Ectodermal cell (in vitro differentiated cells): ENCODE measurements around the gene CUX1.
A peak's percentile ranks its signal among the peaks of the same experiment; 100 is the strongest.

ENCODE experiments used
- H3K27ac ChIP-seq: 2 replicates; pipeline ENCODE4 v1.7.0; 2013; ENCODE audit warnings: mild to moderate bottlenecking, low read depth, low read length; ENCODE audit not compliant: insufficient read depth, poor library complexity, severe bottlenecking
- H3K27me3 ChIP-seq: 2 replicates; pipeline ENCODE4 v1.7.0; 2013; ENCODE audit warnings: mild to moderate bottlenecking, low read length; ENCODE audit not compliant: insufficient read depth, control insufficient read depth, poor library complexity, severe bottlenecking
- H3K36me3 ChIP-seq: one replicate; pipeline ENCODE4 v1.7.0; 2013; ENCODE audit warnings: low read length; ENCODE audit not compliant: control insufficient read depth, insufficient read depth
- H3K4me1 ChIP-seq: one replicate; pipeline ENCODE4 v1.7.0; 2013; ENCODE audit warnings: low read length; ENCODE audit not compliant: control insufficient read depth, insufficient read depth
- H3K4me3 ChIP-seq: 2 replicates; pipeline ENCODE4 v1.7.0; 2013; ENCODE audit warnings: low read depth, low read length, control low read depth; ENCODE audit not compliant: insufficient read depth
- H3K9me3 ChIP-seq: 2 replicates; pipeline ENCODE4 v1.7.0; 2013; ENCODE audit warnings: mild to moderate bottlenecking, low read length, moderate library complexity; ENCODE audit not compliant: control insufficient read depth
- WGBS, 2 experiments: methylation state at CpG; one replicate each; pipeline ENCODE4 v1.1.7; 2013; ENCODE audit warnings: missing lambda C conversion rate in 2 of 2; 5-methylcytosine and 5-hydroxymethylcytosine counted together

Gene CUX1

DNA sequence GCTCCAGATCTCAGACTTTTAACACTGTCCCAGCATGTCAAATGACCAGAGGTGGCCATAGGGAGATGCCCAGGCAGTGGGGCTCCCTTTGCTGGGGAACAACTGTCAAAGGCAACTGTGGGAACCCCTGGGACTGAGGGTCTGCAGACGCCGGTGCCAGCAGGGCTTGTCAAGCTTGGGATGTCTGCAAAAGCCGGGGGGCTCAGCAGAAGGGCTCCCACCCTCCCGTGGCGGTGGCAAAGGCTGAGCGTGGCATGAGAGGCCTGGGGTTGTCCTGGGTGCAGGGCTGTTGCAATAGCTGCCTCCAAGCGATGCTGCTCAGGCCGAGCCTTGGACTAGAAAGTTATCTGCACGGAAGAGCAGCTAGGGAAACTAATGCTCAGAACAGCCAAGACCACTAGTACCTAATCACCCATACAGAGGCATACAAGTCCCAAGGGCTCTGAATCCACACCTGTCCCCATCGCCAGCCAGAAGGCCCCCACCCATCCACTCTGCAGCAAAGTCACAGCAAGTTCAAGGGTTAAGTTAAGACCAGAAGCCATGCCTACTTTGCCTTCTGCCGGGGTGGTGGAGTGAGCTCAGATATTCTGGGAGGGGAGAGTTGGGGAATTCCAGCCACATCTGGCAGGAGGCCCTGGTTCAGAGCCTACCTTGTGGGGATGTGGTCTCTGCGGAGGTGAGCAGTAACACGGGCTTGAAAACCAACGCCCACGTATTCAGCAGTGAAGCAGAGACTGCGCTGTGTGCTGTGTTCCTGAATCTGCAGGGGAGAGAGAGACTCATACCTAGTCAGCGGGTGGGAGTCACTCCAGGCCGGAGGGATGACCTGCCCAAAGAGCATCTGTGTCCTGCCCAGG is 473.9 kb downstream of the CUX1 start:
- H3K36me3 ChIP-seq: no peaks in the 10 kb centered on the region
- H3K27ac ChIP-seq: no peak overlapping the region
- H3K4me1 ChIP-seq: peaks cover 27% of the 10 kb centered on the region
- 75 to 80% methylated on average over 18 of the region's 18 CpGs for WGBS, 2 experiments
- peaks cover 14% of the 10 kb centered on the region for H3K27me3 ChIP-seq
- H3K9me3 ChIP-seq: no peaks in the 10 kb centered on the region
- no peak overlapping the region for H3K4me3 ChIP-seq

DNA sequence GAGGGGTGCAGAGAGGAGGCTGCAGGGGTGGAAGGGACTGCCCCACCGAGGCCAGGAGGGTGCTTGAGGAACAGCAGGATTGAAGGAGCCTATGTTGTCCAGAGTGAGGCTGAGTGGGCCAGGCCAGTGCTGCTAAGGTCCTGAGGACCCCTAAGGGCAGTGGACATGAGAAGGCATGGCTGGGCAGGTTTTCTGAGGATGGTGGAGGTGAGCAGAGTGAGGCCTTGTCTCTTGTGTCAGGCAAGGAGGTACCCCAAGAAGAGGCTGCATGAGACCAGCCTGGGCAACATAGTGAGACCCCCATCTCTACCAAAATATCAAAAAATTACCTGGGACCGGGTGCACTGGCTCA is 474.5 kb downstream of the CUX1 start:
- Histone ChIP-seq H3K4me3 (no peak overlapping the region), H3K27ac (no peak overlapping the region), H3K27me3 (peaks cover 14% of the 10 kb centered on the region), H3K36me3 (no peaks in the 10 kb centered on the region), H3K4me1 (peaks cover 32% of the 10 kb centered on the region), H3K9me3 (no peaks in the 10 kb centered on the region)
- 78 to 79% methylated on average over 2 of the region's 2 CpGs for WGBS, 2 experiments

DNA sequence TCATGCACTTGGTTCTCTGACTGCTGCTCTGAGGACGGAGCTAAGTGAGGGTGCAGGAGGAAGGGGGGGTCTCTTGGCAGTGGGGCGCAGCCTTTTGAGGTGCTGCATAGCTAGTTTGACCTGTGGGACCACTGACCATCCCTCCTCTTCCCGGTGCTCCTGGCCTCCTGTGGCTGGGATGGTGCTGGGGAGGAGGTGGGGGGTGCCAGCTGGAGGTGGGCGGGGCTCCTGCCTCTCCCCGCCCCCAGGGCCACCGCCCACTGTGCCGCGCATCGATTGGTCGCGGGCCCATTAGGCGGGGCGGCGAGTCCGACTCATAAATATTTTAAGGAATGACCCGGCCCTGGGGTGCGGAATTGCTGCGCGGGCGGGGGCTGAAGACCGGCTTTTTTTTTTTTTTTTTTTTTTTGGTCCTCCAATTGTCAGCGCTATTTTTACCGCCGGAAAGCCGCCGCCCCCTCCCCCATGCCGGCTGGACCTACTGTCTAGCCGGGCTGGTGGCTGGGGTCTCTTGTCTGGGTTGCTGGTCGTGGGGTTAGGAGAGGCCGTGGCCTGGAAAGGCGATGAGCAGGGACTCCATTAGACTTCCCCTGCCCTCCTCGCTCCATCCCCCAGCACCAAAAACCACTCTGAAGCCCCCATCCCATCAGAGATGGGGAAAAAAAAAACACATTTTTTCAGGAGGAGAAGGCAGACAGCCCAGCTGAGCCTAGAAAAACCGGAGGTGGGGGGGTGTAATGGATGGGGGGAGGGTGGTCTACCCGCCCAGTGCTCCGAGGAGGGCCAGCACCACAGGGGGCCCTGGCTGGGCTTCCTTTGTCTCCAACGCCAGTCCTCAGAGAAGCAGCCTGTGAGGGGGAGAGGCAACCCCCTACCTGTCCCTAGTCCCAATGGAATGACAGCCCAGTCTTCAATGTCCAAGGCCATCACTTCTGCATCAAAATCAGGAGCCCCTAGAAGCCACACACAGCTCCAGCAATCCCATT is 475.7 kb downstream of the CUX1 start:
- Histone ChIP-seq H3K36me3 (no peaks in the 10 kb centered on the region), H3K4me1 (peaks cover 27% of the 10 kb centered on the region), H3K27me3 (peaks cover 6% of the 10 kb centered on the region), H3K4me3 (peak overlapping the region; percentile 16), H3K9me3 (no peaks in the 10 kb centered on the region), H3K27ac (no peak overlapping the region)
- WGBS, 2 experiments: 8 to 9% methylated on average over 36 of the region's 36 CpGs

DNA sequence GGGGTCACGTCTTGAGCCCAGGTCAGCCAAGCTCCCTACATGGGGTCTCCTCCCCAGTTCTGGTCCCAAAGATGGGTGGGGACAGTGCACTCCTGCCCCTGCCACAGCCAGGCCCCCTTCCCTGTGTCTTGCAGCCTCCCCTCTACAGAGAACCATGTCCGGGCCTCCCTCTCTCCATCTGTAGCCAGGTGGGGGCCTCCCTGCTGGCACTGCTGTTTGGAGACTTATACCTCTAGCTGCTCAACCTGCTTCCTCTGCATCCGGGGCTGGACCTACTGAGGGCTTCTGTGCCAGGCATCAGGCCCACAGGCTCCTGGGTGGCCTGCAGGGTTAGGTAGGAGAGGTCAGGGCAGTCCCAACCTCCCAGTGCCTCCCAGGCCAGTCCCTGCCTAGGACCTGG is 477.2 kb downstream of the CUX1 start:
- Histone ChIP-seq H3K27me3 (no peaks in the 10 kb centered on the region), H3K4me3 (no peak overlapping the region), H3K9me3 (no peaks in the 10 kb centered on the region), H3K4me1 (peaks cover 25% of the 10 kb centered on the region), H3K27ac (no peak overlapping the region), H3K36me3 (no peaks in the 10 kb centered on the region)
- WGBS, 2 experiments: 95 to 96% methylated on average over 3 of the region's 3 CpGs

DNA sequence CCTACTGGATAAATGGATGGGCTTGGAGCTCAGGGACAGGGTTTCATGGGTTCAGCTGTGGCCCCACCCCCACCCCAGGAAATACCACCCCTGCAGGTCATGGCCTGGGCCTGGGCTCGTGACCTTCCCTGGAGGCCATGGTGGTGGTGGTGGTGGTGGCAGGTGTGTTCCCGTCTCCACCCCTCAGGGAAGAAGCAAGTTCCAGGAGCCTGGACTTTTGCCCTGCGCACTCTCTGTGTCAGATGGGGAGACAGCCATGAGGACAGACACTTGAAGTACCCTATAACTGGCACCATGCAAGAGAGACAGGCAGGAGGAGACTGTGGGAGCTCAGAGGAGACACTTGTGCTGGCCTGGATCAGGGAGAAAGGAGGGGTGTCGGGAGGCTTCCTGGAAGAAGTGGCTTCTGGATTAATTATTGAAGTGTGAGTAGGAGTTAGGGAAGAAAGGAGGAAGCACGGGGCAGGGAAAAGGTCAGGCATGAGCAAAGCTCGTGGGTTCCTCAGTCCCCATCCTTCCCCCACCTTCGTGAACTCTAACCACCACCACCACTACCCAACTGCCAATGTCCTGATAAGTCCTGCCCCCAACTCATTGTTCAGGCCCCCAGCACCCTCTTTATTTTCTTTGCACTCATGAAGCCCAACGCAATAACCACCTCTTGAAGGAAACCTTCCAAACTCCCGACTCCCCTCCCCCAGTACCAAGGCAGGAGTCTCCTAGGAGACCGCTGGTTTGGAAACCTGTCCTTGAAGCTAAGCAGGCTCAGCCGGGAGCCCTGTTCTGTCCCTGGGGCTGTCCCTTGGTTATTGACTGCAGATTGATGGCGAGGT is 478.1 kb downstream of the CUX1 start:
- H3K4me1 ChIP-seq: peaks cover 25% of the 10 kb centered on the region
- WGBS, 2 experiments: 74 to 75% methylated on average over 12 of the region's 12 CpGs

DNA sequence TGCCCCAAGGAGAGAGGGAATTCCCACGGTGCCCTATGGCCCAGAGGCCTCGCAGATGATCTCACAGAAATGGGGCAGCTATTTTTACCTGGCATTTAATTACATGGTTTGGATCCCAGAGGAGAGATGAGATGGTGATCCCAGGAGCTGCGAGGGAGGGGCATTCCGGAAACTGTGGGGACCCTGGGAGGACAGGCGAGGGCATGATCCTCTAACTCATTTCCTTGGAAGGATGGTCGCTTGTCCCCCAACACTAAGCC is 478.7 kb downstream of the CUX1 start:
- Histone ChIP-seq H3K27ac (no peak overlapping the region), H3K4me3 (no peak overlapping the region), H3K4me1 (peaks cover 25% of the 10 kb centered on the region), H3K36me3 (no peaks in the 10 kb centered on the region), H3K27me3 (no peaks in the 10 kb centered on the region), H3K9me3 (no peaks in the 10 kb centered on the region)
- 84 to 88% methylated on average over 6 of the region's 6 CpGs for WGBS, 2 experiments

More for the DNA sequence above, 478.1 kb downstream of the CUX1 start:
- Histone ChIP-seq H3K27ac (no peak overlapping the region), H3K9me3 (no peaks in the 10 kb centered on the region), H3K36me3 (no peaks in the 10 kb centered on the region), H3K27me3 (no peaks in the 10 kb centered on the region), H3K4me3 (no peak overlapping the region)

DNA sequence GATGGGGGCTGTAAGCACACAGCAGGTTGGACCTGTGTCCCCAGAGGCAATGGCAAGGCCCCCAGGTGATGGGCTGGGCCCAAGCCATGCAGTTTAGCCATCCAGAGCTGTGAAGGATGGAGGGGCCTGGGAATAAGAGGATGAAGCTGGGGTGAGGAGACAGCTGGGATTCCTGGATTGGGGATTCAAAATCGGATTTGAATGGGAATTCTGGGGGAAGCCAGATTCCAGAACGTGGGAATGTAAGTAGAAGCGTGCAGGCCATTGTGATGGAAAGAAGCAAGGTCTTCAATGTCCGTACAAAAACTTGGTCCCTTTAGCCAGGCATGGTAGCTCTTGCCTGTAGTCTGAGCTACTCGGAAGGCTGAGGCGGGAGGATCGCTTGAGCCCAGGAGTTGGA is 479.1 kb downstream of the CUX1 start:
- no peak overlapping the region for H3K27ac ChIP-seq
- WGBS, 2 experiments: 88 to 89% methylated on average over 7 of the region's 7 CpGs
- peaks cover 25% of the 10 kb centered on the region for H3K4me1 ChIP-seq
- no peaks in the 10 kb centered on the region for H3K9me3 ChIP-seq
- no peak overlapping the region for H3K4me3 ChIP-seq
- H3K27me3 ChIP-seq: no peaks in the 10 kb centered on the region
- H3K36me3 ChIP-seq: no peaks in the 10 kb centered on the region

DNA sequence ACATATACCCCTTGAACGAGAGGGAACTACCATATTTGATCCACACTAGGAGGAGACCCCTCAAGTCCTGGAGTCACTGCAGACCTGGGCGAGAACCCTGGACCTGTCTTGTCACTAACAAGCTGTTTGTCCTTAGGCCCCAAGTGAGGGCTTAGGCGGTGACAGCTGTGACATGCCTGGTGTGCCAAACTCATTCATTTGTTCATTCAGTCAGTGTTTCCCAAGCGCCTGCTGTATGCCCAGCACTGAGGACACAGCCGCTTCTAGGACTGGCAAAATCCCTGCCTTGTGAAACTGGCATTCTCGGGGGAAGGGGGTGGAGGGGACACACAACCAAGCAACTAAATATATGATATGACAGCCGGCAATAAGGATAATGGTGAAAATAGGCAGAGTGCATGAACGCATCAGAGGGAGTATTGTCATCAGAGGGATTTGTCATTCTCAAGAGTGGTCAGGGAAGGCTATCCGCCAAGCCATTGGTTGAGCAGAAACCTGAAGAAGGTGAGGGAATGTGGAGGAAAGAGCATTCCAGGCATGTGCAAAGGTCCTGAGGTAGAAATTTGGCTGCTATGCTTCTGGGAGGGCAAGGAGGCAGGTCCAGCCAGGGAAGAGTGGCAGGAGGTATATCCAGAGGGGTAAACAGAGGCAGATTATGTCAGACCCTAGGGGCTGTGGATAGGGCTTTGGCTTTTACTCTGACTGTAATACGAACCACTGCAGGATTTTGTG is 480.2 kb downstream of the CUX1 start:
- WGBS, 2 experiments: 93 to 97% methylated on average over 10 of the region's 10 CpGs
- H3K4me3 ChIP-seq: no peak overlapping the region
- no peaks in the 10 kb centered on the region for H3K36me3 ChIP-seq

DNA sequence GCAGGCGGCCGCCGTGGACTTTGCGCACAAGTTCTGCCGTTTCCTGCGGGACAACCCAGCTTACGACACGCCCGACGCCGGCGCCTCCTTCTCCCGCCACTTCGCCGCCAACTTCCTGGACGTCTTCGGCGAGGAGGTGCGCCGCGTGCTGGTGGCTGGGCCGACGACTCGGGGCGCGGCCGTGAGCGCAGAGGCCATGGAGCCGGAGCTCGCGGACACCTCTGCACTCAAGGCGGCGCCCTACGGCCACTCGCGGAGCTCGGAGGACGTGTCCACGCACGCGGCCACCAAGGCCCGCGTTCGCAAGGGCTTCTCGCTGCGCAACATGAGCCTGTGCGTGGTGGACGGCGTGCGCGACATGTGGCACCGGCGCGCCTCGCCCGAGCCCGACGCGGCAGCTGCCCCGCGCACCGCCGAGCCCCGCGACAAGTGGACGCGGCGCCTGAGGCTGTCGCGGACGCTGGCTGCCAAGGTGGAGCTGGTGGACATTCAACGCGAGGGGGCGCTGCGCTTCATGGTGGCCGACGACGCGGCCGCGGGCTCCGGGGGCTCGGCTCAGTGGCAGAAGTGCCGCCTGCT is 483.3 kb downstream of the CUX1 start:
- H3K4me1 ChIP-seq: peaks cover 10% of the 10 kb centered on the region
- no peaks in the 10 kb centered on the region for H3K9me3 ChIP-seq
- no peaks in the 10 kb centered on the region for H3K27me3 ChIP-seq
- H3K27ac ChIP-seq: no peak overlapping the region
- 85 to 91% methylated on average over 84 of the region's 84 CpGs for WGBS, 2 experiments
- no peaks in the 10 kb centered on the region for H3K36me3 ChIP-seq
- H3K4me3 ChIP-seq: no peak overlapping the region

More for the DNA sequence above, 480.2 kb downstream of the CUX1 start:
- H3K27ac ChIP-seq: no peak overlapping the region
- H3K27me3 ChIP-seq: no peaks in the 10 kb centered on the region
- H3K4me1 ChIP-seq: peaks cover 25% of the 10 kb centered on the region
- no peaks in the 10 kb centered on the region for H3K9me3 ChIP-seq
